GM11168 (cell line): ENCODE data around the gene SPACA4.

ENCODE experiments used
- in situ Hi-C: fragments of 300-500 bp; cut with MboI; formaldehyde crosslinking; loops from one replicate; pipeline ENCODE4 v1.12.0; 2022; ENCODE audit warnings: low sequenced_read_pairs; ENCODE audit not compliant: unreplicated experiment

Gene SPACA4

DNA sequence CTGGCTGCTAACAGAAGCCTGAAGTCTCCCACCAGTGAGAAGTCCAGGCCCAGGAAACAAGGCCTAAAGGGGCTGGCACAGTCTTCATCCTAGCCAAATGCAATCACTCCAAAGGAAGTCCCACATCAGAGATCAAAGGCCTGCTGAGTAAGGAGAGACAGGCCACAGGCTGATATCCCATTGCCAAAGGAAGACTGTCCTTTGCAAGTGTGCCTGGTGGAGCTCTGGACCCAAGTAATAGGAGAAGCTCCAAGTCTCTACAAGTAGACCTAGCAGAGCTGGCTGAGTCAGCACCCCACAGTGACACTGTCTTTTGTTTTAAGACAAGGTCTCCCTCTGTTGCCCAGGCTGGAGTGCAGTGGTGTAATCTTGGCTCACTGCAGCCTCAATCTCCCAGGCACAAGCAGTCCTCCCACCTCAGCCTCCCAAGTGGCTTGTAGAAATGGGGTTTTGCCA lies 26.2 kb downstream of the SPACA4 start:
- in situ Hi-C loops = no loop called here

DNA sequence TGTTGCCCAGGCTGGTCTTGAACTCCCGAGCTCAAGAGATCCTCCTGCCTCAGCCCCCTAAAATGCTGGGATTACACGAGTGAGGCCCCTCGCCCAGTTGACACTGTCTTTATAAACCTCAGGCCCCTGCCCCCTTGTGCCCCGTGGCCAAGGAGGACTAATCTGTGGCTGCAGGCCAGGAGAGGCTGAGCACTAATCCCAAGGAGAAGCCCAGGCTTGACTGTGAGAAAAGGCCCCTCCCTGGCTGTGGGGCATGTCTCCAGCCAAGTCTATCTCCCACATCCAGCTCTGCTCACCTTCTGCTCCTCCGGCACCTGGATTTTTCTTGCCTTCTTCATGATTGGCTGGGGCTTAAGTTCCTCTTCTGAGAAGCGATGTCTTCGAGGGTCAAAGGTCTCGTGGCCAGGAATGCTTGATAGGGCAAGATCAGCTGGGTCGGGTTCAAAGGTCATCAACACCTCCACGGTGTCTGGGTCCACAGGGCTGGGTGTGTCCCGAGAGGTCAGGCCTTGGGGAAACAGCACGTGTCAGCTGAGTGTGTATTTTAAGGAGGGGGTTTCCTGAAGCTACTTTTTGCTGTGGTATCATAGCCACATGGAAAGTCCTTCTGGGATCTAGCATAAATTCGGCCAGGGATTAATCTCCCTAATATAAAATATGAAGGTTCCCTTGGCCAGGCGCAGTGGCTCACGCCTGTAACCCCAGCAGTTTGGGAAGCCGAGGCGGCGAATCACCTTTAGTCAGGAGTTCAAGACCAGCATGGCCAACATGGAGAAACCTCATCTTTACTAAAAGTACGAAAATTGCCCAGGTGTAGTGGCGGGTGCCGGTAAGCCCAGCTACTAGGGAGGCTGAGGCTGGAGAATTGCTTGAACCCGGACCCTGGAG lies 26.9 kb downstream of the SPACA4 start:
- in situ Hi-C loops = no loop called here

DNA sequence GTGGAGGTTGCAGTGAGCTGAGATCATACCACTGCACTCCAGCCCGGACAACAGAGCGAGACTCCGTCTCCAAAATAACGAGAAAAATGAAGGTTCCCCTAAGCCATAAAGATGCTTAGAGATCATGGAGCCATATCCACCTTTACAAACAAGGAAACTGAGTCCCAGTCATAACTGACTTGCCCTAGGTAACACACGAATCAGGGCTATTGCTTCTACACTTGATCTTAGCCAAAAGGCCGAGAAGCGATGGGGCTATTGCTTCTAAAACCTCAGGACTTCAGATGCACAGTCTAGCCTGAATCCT lies 27.4 kb downstream of the SPACA4 start:
- in situ Hi-C loops = no loop called here

DNA sequence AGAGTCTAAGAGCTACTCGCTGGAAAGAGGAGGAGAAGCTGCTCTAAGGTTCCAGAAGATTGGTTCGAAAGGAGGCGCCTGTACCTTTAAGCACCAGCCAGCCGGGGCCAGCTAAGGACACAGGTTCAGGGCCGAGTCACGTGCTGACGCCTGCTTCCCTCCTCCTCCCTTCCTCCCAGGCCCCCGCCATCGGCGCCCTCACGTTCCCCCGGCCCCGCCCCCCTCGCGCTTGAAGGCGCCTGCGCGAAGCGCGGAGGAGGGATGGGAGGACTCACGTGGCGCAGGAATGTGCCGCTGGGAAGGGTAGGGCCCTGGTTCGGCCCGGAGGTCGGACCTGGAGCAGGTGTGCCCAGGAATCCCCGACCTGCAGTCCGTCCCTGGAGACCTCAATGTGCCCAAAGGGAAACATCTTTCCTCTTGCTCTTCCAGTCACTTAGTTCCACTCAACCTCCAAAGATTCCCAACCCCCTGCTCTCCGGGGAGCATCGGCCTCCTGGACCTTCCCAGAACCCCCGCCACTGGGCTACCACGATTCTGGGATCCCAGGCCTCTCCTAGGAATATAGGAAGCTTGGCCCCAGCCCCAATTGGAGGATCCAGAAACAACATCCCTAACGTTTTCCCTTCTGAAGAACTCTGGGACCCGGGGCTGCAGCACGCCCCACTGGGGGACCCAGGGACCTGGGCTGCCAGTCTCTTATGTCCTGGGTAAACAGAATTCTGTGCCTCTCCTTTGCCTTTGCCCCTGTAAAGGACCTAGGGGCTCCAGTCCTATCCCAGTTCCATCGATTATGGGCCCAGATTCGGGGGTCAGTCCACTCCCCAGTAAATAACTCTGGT lies 28.1 kb downstream of the SPACA4 start:
- in situ Hi-C loops = no loop called here

DNA sequence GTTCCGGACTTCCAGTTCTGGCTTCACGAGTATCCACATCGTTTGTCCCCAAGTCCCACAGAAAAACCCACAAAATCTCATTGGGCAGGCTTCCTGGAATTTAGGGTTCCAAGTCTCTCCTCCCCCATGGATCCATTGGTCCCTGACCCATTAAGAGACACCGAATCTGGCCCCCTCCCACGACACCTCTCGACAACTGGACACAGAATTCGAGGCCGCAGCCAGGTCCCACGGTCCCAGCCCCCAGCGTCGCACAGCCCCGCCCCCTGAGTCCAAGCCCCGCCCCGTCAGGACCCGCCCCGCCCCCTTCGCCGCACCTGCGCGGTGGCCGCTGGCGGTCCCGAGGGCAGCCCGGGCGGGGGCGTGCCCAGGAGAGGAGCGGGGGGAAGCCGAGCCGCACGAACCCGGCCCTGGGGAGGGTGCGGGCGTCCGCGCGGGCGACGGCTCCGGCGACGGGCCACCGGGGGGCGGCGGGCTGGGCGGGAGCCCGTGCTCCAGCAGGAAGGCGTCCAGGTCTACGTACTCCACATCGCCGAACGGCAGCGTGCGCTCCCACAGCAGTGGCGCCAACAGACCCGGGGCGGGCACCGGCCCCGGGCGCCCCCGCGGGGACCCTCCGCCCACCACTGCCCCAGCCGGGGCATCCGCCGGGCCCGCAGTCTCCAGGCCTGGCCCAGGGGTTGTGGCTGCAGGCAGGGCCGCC lies 28.9 kb downstream of the SPACA4 start:
- in situ Hi-C loops = no loop called here

DNA sequence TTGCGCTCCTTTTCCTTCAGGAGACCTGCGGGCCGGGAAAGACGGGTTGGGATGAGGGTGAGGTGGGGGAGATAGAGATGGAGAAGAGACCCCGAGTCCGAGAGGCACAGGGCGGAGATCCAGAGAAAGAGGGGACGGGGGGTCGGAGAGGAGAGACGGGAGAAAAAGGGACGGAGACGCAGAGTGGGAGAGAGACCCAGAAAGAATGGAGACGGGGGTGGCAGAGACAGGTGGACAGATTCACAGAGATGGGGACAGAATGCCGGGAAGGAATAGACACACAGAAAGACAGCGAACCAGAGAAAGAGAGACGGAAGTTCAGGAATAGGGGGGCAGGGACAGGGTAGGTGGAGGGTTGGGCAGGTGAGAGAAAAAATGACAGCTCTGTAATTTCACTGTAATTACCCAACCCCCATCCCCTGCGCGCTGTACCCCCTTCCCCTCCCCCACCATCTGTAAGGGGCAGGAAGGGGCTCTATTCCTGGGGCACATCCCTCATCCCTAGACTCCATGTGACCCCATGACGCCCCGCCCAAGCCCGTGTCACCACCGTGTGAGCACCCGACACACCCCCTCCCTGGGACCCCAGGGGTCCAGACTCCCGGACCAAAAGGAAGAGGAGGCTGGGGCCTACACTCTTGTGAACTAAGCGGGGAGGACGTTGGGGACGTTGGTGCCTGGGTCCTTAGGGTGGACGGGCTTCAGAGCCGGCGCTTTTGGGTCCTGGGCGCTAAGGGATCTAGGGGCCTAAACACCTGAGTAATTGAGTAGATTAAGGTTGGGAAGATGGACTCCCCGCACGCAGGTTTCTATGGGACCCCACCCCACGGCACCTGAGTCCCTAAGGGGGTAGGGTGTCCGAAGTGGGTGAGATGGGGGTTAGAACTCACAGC lies 29.7 kb downstream of the SPACA4 start:
- in situ Hi-C loops = no loop called here

DNA sequence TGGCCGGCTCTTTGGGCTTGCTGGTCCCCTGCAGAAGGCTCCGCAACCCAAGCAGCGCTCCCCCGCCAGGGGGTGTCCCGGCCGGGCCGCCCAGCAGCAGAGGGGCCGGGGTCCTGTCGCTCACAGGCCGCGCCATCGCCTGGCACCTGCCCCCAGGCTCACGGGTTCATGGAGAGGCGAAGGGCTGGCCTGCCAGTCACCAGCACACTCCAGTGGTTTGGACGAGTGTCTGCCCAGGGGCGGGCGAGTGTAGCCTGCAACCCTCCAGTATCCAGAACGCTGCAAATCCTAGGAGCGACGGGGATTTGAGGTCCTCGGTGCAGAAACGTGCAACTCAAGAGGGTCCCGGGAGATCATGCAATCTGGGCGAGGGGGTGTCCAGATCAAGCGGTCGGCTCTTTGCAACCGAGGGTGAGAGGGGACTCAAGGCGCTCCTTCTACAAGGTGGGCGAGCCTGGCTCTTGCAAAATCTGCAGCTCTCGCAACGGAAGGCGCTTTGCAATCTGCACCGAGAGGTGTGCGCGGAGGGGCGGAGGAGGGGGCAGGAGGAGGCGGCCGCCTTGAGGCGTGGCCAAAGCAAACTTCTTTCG lies 30.4 kb downstream of the SPACA4 start, which contains the start of gene DBP:
TSS of gene DBP (minus strand) at position 521 of the 590 bp plus-strand sequence. CDS start at position 136, 385 bp downstream.
- in situ Hi-C loops = no loop called here

DNA sequence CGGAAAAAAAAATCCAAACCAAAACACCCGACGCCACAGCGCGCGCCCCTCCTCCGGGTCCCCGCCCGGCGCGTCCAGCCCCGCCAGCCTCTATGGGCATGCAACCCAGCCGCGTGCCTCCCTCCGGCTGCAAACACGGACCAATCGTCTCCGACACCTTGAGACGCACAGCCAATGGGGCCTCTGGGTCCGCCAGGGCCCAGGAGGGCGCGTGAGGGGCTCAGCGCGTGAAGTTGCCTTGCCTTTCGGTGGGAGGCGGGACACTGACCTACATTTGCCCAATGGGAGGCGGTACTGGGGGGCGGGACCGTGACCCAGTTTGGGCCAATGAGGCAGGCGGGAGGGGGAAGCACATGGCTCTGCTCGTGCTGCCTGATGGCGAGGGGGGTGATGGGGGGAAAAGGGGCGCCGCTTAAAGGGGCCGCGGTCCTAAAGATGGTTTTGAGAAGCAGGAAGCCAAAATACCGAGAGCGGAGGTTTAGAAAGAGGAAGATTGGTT lies 31.0 kb downstream of the SPACA4 start:
- in situ Hi-C loops = no loop called here

DNA sequence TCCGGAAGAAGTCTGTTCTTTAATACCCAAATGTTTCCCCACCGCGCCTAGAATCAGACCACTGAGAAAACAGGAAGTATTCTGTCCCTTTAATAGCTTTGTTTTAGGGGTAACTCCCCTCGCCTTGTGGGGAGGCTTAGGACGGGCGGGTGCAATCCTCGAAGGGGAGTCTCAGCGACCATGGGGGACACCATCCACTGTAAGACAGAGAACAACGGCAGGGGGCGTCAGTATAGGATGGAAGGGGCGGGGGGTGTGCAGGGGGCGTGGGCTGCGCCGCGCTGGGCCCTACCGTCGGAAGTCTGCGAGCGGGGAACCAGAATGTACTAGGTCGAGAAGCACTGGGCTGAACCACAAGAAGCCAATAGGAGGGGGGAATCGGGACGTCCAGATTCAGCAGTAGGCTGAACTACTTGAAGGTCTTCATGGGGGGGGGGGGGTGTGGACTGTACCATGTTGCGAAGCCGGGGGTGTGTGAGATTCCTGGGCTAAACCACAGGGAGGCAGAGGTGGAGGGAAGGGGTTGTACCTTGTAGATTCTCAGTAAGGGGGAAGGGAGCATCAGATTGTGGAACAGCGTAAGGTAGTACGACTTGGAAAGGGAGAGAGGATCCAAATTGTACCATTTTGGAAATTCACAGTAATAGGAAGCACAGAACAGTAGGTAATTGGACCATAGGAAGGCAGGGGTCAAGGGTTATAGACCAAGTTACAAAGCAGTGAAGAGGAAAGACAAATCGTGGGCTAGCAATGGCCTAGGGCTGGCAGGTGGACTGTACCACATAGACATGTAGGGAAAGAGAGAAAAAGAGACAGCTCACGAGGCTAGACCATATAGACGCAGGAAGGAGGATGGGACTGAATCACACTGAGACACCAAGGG lies 31.6 kb downstream of the SPACA4 start:
- in situ Hi-C loops = no loop called here

DNA sequence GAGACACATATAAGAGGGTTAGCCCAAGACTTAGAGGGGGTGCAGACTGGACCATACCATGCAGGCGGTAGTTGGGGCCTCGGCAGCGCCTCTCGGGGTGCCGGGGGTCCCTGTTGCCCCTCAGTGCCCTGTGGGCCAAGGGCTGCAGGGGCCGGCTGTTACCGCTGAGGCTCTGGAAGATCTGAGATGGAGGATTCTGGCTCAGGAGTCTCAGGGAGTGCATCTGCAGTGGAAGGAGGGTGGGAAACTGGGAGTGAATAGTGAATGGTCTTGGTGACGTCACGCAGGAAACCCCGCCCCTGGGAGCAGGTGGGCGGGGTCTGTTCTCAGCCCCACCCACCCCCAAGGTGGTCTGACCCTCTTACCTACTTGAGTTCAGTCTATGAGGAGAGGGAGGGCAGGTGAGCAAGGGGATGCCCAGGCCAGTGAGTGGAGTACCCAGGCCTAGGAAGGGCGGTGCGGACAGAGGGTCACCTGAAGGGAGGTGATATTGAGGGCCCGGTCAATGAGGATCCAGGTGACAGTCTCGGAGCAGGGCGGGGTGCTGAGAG lies 32.4 kb downstream of the SPACA4 start:
- in situ Hi-C loops = no loop called here

DNA sequence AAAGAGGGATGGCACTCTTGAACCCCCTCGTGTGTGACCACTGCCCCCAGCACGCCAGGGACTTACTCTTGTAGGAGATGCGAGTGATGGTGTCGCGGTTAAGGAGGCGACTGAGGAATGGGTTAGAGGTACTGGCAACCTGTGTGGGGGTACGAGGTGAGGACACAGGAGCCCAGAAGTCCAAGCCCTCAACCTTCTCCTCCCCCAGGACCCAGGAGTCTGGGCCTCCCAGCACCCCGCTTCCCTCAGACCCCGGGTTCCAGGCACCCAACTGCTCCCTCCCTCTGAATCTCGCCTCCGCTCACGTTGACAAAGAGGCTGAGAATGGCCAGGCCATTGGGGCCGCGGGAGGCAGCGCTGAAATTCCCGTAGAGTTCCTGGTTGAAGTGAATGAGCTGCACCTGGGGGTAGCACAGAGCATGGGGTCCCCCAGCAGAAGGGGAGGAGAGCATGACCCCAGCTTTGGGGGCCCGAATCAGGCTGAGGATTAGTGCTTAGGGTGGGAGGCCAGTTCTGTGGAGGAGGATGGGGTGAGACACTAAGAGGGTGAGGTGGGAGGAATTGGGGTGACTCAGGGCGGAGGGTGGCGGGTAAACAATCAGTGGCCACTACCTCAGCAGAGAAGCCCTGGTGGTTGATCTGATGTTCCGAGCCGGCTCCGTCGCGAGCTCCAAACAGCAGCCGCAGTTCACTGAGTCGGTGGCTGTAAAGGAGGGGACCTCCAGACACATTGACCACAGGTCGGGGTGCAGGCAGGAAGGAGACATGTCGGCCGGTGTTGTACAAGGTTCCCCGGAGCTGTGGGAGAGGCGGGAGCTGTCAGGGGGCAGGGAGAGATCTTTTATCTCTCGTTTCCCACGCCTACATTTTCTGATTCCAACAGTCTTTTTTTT lies 33.2 kb downstream of the SPACA4 start:
- in situ Hi-C loops = no loop called here

DNA sequence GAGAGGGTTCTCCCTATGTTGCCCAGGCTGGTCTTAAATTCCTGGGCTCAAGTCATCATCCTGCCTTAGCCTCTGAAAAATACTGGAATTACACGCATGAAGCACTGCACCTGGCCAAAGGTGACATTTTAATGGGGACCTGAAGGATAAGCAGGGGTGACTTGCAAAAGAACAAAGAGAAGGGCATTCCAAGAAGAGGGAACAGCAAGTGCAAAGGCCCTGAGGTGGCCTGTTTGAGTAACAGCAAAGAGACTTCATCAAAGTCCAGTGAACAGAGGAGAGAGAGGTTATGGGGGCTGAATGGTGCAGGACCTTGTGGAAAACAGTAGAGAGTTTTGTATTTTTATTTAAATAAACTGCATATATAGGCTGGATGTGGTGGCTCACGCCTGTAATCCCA lies 35.3 kb downstream of the SPACA4 start:
- in situ Hi-C loops = no loop called here

DNA sequence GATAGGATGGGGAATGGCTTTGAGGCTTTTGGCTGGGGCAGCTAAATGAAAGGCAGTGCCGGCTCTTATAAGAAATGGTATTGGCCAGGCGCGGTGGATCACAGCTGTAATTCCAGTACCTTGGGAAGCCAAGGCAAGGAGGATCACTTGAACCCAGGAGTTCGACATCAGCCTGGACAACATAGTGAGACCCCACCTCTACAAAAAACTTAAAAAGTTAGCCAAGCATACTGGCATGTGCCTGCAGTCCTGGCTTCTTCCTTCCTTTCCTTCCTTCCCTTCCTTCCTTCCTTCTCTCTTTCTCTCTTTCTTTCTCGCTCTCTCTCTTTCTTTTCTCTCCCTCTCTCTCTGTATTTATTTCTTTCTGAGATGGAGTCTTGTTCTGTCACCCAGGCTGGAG lies 36.3 kb downstream of the SPACA4 start:
- in situ Hi-C loops = no loop called here

DNA sequence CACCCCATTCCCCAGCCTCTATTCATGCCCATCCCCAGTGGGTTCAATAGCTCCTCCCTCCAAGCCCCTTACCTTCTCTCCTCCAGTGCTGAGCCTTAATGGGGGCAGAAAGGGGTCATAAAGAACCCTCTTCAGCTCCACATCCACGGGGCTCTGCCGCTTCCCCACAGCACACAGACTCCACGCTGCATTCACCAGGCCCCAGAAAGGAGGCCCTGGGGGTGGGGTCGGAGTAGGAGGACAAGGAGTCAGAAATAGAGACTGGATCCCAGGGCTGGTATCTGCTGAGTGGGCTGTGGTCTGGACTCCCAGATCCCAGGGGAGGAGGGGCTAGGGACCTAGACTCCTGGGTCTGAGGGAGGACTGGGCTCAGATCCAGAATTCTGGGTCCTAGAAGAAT lies 37.8 kb downstream of the SPACA4 start:
- in situ Hi-C loops = no loop called here

DNA sequence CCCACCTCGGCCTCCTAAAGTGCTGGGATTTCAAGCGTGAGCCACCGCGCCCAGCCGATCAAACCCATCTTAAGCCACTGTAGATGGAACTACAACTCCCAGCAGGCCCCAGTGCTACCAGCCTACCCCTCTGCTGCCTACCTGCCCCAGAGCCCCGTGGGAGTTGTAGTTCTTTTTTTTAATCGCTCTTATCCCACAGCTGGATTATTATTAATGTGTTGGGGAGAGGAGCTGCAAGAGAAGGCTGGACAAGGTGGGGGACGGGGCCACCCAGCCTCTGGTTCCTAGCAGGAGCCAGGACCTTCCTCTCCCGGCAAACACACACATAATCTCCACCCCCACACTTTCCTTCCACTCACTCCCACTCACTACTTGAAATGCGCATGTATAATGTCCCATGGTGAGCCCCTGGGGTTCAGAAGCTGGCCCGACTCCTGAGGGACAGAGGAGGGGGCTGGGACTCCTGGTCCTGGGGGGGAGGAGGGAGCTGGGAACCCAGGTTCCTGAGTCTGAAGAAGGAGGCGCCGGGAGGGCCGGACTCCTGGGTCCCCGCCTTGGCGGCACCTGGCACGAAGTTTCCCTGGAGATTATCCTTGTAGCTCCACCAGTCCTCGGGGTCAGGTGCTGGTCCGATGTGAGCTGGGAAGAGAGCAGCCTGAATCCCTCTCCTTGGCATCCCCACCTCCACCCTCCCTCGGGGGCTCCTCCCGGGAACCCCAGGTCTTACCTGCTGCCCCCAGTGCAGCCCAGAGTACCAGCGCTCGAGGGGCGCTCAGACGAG lies 38.5 kb downstream of the SPACA4 start:
- in situ Hi-C loops = no loop called here

DNA sequence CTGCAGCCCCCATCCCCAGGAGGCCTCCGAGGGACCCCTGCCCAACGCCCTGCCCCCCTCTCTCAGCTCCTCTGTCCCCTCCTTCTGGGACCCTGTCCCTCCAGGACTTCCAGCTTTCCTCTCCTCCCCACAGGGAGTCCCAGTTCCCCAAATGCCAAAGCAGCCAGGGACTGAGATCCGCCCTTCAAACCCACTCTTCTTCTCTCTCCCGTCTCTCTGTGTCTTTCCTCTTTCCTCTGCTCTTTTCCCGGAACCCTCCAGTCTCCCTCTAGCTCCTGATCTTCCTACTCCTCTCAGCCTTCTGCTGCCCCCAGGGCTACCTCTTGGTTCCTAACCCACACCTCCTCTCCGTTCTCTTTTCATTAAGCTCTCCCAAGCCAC lies 39.1 kb downstream of the SPACA4 start:
- in situ Hi-C loops = no loop called here
